H1 (cell line): Measurements from ENCODE around the gene PAK1IP1.

Experiments
- CBX8 ChIP-seq: fragments of 300-800, 300-1000 bp; sonication (generic); IDR thresholded peaks from 2 replicates; pipeline ENCODE4 v1.7.1; 2016; ENCODE audit warnings: low read depth, low read length, borderline replicate concordance
- MAFK ChIP-seq: IDR thresholded peaks from 2 replicates; pipeline ENCODE4 v1.6.1; 2012; ENCODE audit warnings: low read depth, mild to moderate bottlenecking, improper control_type of control experiment, low read length
- POLR2A ChIP-seq, 2 experiments: IDR thresholded peaks; 1 replicate in 1 of 2; 2 replicates in 1 of 2; pipeline ENCODE4 v1.6.1; 2011; ENCODE audit warnings: low read depth in 2 of 2, low read length in 2 of 2, mild to moderate bottlenecking in 2 of 2; ENCODE audit errors: control extremely low read depth in 1 of 2

DNA sequence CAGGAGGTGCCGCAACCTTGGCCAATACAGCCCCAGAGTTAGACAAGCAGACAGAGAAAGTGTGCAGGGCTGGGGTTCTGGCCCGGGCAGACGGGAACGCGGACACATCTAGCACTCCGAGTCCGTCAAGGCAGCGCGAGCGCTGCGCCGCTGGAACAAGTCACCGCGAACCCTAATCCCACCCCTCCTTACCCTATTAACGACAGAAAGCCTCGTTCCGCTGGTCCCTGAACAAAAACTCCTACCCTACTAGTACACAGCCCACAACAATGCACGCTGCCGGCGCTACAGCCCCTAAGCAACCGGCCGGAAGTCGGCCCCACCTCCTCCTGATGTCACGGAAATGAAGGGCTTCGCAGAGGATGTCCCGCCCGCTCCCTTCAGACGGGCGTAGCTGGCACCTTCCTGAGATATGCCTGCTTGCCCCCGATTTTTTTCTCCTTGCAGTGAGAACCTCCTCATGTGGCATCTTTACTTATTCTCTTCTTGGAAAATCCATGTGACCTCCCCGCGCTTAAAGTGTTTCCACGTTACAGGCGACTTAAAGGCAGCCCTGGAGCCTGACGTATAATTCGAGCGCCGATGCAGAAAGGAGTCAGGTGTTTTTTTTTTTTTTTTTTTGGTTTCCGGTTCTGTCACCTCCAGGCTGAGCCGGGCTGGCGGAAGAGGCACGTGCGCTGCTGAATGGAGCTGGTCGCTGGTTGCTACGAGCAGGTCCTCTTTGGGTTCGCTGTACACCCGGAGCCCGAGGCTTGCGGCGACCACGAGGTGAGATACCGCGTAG is at the start of gene PAK1IP1, which contains the start of gene C6orf52:
- no peak for TF ChIP-seq CBX8
- TF ChIP-seq POLR2A (IDR thresholded peaks at IDR 0.05; ENCODE audit: control extremely low read depth in 1 of 2, low read depth in 2 of 2, low read length in 2 of 2), result peak; percentile 73 to 88; a peak in 2 of 3 replicates
- TF ChIP-seq MAFK, result no peak
